Mucosa of stomach (tissue), 1 donor: ENCODE results near the gene KLHDC8A.

Experiments used
- H3K27me3 ChIP-seq: one replicate; pipeline ENCODE4 v1.7.0; 2013; ENCODE audit warnings: mild to moderate bottlenecking, low read length; ENCODE audit not compliant: control insufficient read depth, insufficient read depth
- H3K36me3 ChIP-seq: one replicate; pipeline ENCODE4 v1.7.0; 2013; ENCODE audit warnings: low read length; ENCODE audit not compliant: control insufficient read depth, insufficient read depth
- H3K4me1 ChIP-seq: one replicate; pipeline ENCODE4 v1.7.0; 2013; ENCODE audit warnings: mild to moderate bottlenecking, low read length; ENCODE audit not compliant: control insufficient read depth, insufficient read depth
- H3K4me3 ChIP-seq: one replicate; pipeline ENCODE4 v1.7.0; 2013; ENCODE audit warnings: low read length
- H3K9ac ChIP-seq: one replicate; pipeline ENCODE4 v1.7.0; 2013; ENCODE audit warnings: mild to moderate bottlenecking, low read length, moderate library complexity
- H3K9me3 ChIP-seq: one replicate; pipeline ENCODE4 v1.7.0; 2013; ENCODE audit warnings: mild to moderate bottlenecking, low read length, moderate library complexity; ENCODE audit not compliant: control insufficient read depth
- donor health status: Pancreatic carcinoma.

KLHDC8A gene

GRCh38 chr1:205380882-205381281 is 24.2 kb upstream of the KLHDC8A start:
- Histone ChIP-seq H3K27me3 (no peaks in the 10 kb centered on the region), H3K9ac (no peak overlapping the region), H3K9me3 (no peaks in the 10 kb centered on the region), H3K4me3 (no peak overlapping the region), H3K36me3 (no peaks in the 10 kb centered on the region), H3K4me1 (peaks cover 6% of the 10 kb centered on the region)

DNA sequence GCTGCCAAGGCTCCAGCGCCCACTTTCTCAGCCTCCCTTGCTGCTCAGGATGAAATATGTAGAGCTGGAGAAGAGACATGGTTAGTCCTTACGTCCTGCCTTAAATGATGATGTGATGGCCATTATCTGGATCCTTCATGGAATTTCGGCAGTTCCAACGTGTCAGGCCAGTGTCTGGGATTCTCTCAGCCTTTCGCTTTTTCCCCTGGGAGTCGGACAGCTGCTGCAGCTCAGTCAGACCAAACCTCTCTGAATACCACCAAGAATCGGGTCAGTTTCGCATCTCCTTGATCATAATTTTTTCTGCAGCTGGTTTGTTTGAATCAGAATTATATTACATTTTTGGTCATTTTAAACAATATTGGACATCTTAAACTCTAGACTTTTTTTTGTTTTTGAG is 22.3 kb upstream of the KLHDC8A start:
- no peak overlapping the region for H3K4me3 ChIP-seq
- no peaks in the 10 kb centered on the region for H3K9me3 ChIP-seq
- H3K9ac ChIP-seq, result no peak overlapping the region
- no peaks in the 10 kb centered on the region for H3K27me3 ChIP-seq
- H3K4me1 ChIP-seq, result peaks cover 16% of the 10 kb centered on the region
- H3K36me3 ChIP-seq, result no peaks in the 10 kb centered on the region

DNA sequence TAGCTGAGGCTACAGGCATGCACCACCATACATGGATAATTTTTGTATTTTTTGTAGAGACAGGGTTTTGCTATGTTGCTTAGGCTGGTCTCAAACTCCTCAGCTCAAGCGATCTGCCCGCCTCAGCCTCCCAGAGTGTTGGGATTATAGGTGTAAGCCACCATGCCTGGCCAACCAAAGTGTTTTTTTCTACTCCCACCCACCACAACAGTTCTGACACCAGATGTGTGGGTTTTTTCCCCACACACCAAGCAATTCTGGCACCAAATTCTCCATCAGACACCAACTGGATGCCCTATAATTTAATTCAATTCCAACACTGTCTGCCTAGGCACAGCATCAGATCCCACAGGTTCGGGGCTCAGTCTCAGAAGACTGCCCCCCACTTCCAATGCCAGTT is 20.6 kb upstream of the KLHDC8A start:
- H3K36me3 ChIP-seq, result no peaks in the 10 kb centered on the region
- H3K4me1 ChIP-seq, result peaks cover 22% of the 10 kb centered on the region
- H3K9me3 ChIP-seq, result no peaks in the 10 kb centered on the region
- H3K4me3 ChIP-seq, result no peak overlapping the region
- no peak overlapping the region for H3K9ac ChIP-seq
- H3K27me3 ChIP-seq, result no peaks in the 10 kb centered on the region

GRCh38 chr1:205376739-205377138 is 20.0 kb upstream of the KLHDC8A start:
- H3K27me3 ChIP-seq, result no peaks in the 10 kb centered on the region
- H3K4me1 ChIP-seq, result peaks cover 22% of the 10 kb centered on the region

DNA sequence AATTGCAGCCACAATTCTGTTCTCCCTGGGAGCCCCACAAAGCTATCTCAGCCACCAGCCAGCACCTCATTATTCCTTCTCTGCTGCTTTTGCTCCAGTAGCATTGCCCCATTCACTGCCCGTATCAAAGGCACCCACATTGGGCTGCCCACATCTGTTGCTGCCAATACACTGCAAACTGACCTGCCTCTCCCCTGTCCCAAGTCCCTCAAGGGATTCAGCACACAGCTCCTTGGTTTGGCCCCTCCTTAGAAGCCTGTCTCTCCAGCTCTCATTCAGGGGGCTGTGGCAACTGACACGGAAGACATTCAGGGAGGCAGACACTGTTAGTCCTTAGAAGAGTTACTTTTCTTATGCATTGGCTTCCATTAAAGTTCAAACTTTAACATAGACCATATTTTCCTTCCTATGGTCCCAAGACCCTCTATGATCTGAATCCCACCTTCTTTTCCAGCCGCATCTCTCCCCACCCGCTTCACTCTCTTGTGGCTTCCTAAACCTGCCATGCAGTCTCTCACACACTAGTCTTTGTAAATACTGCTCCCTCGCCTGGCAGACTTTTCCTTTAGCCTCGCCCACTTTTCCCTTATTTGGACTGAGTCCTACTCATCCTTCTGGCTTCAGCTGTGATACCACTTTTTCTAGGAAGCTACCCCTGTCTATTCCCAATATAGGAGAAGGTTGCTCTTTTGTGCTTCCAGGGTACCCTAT is 19.3 kb upstream of the KLHDC8A start:
- Histone ChIP-seq H3K9me3 (no peaks in the 10 kb centered on the region), H3K36me3 (no peaks in the 10 kb centered on the region), H3K4me3 (no peak overlapping the region), H3K9ac (no peak overlapping the region), H3K4me1 (peaks cover 22% of the 10 kb centered on the region), H3K27me3 (no peaks in the 10 kb centered on the region)

More at GRCh38 chr1:205376739-205377138, 20.0 kb upstream of the KLHDC8A start:
- H3K4me3 ChIP-seq, result no peak overlapping the region
- no peaks in the 10 kb centered on the region for H3K9me3 ChIP-seq
- no peak overlapping the region for H3K9ac ChIP-seq
- no peaks in the 10 kb centered on the region for H3K36me3 ChIP-seq

GRCh38 chr1:205374210-205375078 is 17.7 kb upstream of the KLHDC8A start:
- no peaks in the 10 kb centered on the region for H3K9me3 ChIP-seq
- no peak overlapping the region for H3K9ac ChIP-seq
- no peaks in the 10 kb centered on the region for H3K36me3 ChIP-seq
- H3K4me3 ChIP-seq, result no peak overlapping the region
- peaks cover 31% of the 10 kb centered on the region for H3K4me1 ChIP-seq
- no peaks in the 10 kb centered on the region for H3K27me3 ChIP-seq

DNA sequence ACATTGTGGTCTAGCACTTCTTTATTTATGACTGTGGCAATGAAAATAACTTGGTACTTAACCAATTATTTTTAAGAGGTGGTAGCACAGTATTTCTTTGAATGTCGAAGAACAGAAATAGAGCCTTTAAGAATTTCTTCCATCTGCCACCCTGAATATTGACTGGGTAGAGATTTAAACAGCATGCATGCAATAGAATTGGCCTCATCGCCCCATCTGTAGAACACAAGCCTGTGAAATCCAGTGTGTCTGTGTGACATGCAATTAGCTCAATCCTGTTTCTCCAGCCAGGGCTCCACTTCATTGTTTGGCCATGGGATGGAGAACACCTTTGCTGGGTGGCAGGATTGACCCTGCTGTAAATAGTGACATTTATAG is 17.1 kb upstream of the KLHDC8A start:
- Histone ChIP-seq H3K9ac (no peak overlapping the region), H3K9me3 (no peaks in the 10 kb centered on the region), H3K36me3 (no peaks in the 10 kb centered on the region), H3K27me3 (no peaks in the 10 kb centered on the region), H3K4me3 (no peak overlapping the region), H3K4me1 (peaks cover 31% of the 10 kb centered on the region)

DNA sequence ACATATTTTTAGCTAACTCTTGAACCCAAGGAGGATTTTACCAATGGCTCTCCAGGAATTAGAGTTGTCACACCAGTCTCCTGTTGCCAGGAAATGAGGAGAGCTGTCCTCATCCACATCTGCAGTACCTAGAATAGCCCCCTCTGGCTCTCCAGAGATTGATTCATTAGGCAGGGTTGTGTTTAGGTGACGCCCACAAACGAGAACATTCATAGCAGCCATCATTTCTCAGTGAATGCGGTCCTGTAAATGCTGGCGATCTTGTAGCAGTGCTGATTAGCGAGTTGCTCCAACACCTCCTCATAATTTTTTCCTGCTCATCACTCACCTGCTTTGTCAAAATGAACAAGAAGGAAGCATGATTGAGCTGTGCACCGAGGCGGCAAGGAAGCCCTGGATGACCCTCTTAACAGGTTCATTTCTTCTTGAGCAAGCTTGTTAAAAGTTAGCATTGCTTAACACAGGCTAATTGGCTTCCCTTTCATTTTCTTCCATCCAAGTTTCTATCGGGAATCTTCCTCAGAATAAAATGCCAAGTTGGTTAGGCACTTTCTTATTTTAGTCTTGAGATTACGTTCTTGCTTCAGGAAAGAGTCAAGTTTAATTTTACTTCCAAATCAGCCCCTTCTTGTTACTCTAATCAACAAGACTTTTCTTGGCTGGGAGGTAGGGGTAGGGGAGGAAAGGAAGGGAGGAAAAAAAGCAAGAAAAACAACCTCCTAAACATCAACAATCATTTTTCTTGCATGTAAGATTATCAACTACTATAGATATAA is 16.5 kb upstream of the KLHDC8A start:
- Histone ChIP-seq H3K27me3 (no peaks in the 10 kb centered on the region), H3K4me1 (peaks cover 31% of the 10 kb centered on the region), H3K9ac (no peak overlapping the region)

GRCh38 chr1:205371871-205372660 is 15.3 kb upstream of the KLHDC8A start:
- Histone ChIP-seq H3K27me3 (no peaks in the 10 kb centered on the region), H3K4me1 (peaks cover 31% of the 10 kb centered on the region), H3K36me3 (no peaks in the 10 kb centered on the region), H3K4me3 (no peak overlapping the region), H3K9ac (no peak overlapping the region), H3K9me3 (no peaks in the 10 kb centered on the region)

More for the DNA sequence above, 16.5 kb upstream of the KLHDC8A start:
- no peaks in the 10 kb centered on the region for H3K9me3 ChIP-seq
- H3K36me3 ChIP-seq, result no peaks in the 10 kb centered on the region
- no peak overlapping the region for H3K4me3 ChIP-seq

- peaks cover 29% of the 10 kb centered on the region for H3K4me1 ChIP-seq
- no peaks in the 10 kb centered on the region for H3K9me3 ChIP-seq
- no peaks in the 10 kb centered on the region for H3K36me3 ChIP-seq
- no peak overlapping the region for H3K9ac ChIP-seq
- no peak overlapping the region for H3K4me3 ChIP-seq
- H3K27me3 ChIP-seq, result no peaks in the 10 kb centered on the region
Observed at GRCh38 chr1:205370780-205371179, 14.1 kb upstream of the KLHDC8A start.

DNA sequence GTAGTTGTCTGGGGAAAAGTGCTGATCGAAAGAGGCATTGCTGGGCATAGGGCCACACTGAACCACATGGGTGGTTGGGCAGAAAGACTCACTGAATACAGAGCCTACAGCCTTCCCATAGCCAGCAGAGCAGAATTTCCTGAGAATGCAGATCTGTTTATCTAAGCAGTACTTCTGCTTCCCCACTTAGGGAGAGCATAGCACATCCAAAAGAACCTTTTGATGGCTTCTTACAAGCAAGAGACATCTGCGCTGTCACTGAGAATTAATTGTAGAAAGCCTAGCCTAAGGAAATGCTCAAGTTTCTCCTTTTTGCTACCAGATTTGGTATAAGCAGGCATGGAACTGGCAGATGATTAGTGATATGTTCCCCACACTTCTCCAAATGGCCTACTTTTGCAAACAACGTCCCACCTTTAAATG is 13.0 kb upstream of the KLHDC8A start:
- Histone ChIP-seq H3K4me1 (peaks cover 29% of the 10 kb centered on the region), H3K27me3 (no peaks in the 10 kb centered on the region), H3K9ac (no peak overlapping the region), H3K9me3 (no peaks in the 10 kb centered on the region), H3K4me3 (no peak overlapping the region), H3K36me3 (no peaks in the 10 kb centered on the region)
